Activated naive CD4-positive, alpha-beta T cell treated with anti-CD3 and anti-CD28 coated beads, Interleukin-2, amount 50 U/mL, for 72 hours (primary cell): ENCODE results near the gene SKOR1. TPM values are rescaled to one million over a fixed set of nuclear protein-coding genes. Genes with fewer than 3 reads are reported as not detected.

Source experiments
- ATAC-seq, 2 donors: fragments of 150-1000 bp; cut with Tn5 transposase; 2 replicates each; pipeline ENCODE4 v1.10.0; 2021; ENCODE audit warnings: mild to moderate bottlenecking in 2 of 2, moderate library complexity in 2 of 2
- DNase-seq, 2 donors: peaks; one replicate each; pipeline ENCODE4 v3.0.0; 2021 to 2022; ENCODE audit warnings: low spot score in 2 of 2
- H3K27ac Mint-ChIP-seq, 2 donors: one replicate each; pipeline ENCODE4 v1.8.0; 2022; ENCODE audit warnings: mild to moderate bottlenecking in 2 of 2, mixed read lengths in 2 of 2
- H3K36me3 Mint-ChIP-seq, 2 donors: one replicate each; pipeline ENCODE4 v1.8.0; 2022; ENCODE audit warnings: mixed read lengths in 2 of 2
- H3K9me3 Mint-ChIP-seq, 2 donors: one replicate each; pipeline ENCODE4 v1.8.0; 2022; ENCODE audit warnings: mixed read lengths in 2 of 2
- total RNA-seq, 2 donors: library from RNA; stranded (reverse); gene quantifications; one replicate each; pipeline ENCODE4 v1.2.3, GENCODE V29; 2022

SKOR1 gene
- total RNA-seq, 2 donors from 2014 or later: 0.16 TPM; not detected in 1

DNA sequence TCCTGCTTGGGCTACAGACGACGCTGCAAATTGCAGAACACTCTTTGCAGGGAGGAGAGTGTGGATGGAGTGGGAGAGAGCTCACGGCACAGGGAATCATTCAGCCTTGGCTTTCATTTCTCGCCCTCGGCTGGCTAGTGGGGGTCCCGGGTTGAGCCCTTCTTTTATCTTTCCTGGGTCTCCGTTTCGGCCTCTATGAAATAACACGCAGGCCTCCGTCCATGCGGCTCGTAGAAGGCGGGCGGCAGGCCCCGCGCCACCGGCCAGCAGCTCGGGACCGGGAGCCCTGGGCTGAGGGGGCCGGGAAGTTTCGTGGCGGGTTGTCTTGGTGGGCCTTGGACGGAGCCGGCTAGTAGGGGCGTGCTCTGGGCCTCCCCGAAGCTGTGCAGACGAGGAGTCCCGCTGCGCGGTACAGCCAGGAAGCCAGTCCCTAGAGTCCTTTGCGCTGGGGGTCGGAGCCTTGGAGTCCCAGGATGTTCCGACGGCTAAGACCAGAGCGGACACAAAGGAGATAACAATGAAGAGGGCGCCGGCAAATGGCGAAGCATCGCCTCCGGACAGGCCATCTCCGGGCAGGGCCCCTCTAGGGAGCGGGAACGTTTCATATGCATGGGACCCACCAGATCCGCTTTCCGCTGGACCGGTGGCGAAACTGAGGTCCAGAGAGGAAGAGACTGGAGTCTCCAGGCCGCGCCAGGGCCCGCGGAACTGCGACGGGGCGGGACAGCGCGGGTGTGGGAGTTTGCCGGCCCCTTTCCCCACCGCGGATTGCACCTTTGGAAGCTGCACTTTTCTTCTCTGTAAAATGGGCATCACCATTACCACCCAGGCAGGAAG lies 10.2 kb downstream of the SKOR1 start:
- peak in 1 of 2 donors; percentile 35 for DNase-seq
- peaks cover 0 to 13% of the 10 kb centered on the region in 2 donors for H3K36me3 Mint-ChIP-seq
- H3K27ac Mint-ChIP-seq: no peak overlapping the region
- no peaks in the 10 kb centered on the region for H3K9me3 Mint-ChIP-seq
- no peak for ATAC-seq

DNA sequence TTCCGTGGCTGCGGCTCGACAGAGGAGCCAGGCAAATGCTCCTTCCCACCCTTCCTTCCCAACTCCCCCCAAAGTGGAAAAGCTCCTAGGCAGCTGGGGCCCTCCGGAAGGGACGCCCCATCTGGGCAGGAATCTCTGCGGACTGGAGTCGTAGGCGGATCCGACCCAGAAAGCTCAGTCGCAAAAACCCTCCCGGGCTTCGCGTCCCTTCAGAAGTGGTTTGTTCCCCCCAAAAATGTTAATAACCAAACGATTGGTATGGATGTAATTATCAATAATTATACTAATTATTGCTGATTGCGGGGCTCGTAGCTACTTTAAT lies 10.8 kb downstream of the SKOR1 start:
- ATAC-seq (no peak), DNase-seq (no peak)
- Mint-ChIP-seq H3K9me3 (no peaks in the 10 kb centered on the region), H3K36me3 (peaks cover 0 to 13% of the 10 kb centered on the region in 2 donors), H3K27ac (no peak overlapping the region)

GRCh38 chr15:67836477-67836876 lies 11.2 kb downstream of the SKOR1 start:
- H3K36me3 Mint-ChIP-seq: peaks cover 0 to 13% of the 10 kb centered on the region in 2 donors
- H3K9me3 Mint-ChIP-seq: no peaks in the 10 kb centered on the region
- peak in 1 of 2 donors; percentile 66 for DNase-seq
- ATAC-seq: no peak
- H3K27ac Mint-ChIP-seq: no peak overlapping the region

DNA sequence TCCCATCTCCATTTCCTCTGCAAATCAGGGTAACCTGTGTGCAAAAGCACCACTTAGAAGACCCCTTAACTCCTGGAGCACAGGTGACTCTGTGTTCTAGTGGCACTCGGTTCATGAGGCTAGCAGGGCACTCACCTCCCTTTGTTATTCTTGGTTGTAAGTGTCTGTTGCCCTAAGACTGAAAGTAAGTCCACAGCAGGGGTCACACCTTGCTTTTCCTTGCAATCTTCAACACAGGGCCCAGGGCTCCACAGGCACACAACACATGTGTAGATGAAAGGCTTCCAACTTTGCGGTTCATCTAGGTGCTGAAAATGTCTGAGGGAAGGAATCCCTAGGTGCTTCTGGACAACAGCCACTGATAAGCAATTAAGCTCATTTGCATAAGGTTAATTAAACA lies 11.6 kb downstream of the SKOR1 start:
- peaks cover 0 to 13% of the 10 kb centered on the region in 2 donors for H3K36me3 Mint-ChIP-seq
- DNase-seq: no peak
- ATAC-seq: no peak
- no peak overlapping the region for H3K27ac Mint-ChIP-seq
- H3K9me3 Mint-ChIP-seq: no peaks in the 10 kb centered on the region

GRCh38 chr15:67838789-67839332 lies 13.6 kb downstream of the SKOR1 start:
- Mint-ChIP-seq H3K9me3 (no peaks in the 10 kb centered on the region), H3K27ac (peak overlapping the region in 1 of 2 donors; percentile 98), H3K36me3 (peaks cover 0 to 13% of the 10 kb centered on the region in 2 donors)
- DNase-seq: no peak
- no peak for ATAC-seq

- peak in 1 of 2 donors; percentile 22 for DNase-seq
- Mint-ChIP-seq H3K36me3 (peaks cover 0 to 13% of the 10 kb centered on the region in 2 donors), H3K27ac (peak overlapping the region; percentile 98), H3K9me3 (no peaks in the 10 kb centered on the region)
- ATAC-seq: peak; percentile 23 to 48
Observed at GRCh38 chr15:67839499-67839928, 14.2 kb downstream of the SKOR1 start.

DNA sequence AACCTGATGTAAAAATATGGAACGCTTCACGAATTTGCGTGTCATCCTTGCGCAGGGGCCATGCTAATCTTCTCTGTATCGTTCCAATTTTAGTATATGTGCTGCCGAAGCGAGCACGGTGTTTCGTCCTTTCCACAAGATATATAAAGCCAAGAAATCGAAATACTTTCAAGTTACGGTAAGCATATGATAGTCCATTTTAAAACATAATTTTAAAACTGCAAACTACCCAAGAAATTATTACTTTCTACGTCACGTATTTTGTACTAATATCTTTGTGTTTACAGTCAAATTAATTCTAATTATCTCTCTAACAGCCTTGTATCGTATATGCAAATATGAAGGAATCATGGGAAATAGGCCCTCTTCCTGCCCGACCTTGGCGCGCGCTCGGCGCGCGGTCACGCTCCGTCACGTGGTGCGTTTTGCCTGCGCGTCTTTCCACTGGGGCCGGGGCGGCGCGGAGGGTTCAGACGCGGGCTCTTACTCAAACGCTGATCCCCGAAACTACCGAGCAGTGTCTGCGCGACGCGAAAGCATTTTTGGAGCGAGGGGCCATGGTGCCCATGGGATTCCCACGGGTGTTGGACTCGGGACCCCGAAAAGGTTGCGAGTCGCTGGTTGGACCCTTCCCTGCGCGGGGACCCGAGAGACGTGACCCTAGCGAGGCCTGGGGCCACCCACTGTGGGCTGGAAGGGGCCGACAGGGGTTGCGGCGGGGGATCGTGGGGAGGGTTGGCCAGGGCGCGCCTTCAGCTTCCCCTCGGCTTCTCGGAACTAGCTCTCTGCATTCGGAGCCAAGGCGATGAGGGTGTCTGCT lies 14.8 kb downstream of the SKOR1 start, which contains the start of gene RNU6-1:
RNU6-1 (minus strand) TSS at position 117 of the 820 bp plus-strand sequence.
- H3K9me3 Mint-ChIP-seq: no peaks in the 10 kb centered on the region
- H3K36me3 Mint-ChIP-seq: peaks cover 0 to 9% of the 10 kb centered on the region in 2 donors
- DNase-seq: peak; percentile 94 to 95
- ATAC-seq: peak; percentile 90
- H3K27ac Mint-ChIP-seq: peak within 1 kb of the TSS; percentile 98

DNA sequence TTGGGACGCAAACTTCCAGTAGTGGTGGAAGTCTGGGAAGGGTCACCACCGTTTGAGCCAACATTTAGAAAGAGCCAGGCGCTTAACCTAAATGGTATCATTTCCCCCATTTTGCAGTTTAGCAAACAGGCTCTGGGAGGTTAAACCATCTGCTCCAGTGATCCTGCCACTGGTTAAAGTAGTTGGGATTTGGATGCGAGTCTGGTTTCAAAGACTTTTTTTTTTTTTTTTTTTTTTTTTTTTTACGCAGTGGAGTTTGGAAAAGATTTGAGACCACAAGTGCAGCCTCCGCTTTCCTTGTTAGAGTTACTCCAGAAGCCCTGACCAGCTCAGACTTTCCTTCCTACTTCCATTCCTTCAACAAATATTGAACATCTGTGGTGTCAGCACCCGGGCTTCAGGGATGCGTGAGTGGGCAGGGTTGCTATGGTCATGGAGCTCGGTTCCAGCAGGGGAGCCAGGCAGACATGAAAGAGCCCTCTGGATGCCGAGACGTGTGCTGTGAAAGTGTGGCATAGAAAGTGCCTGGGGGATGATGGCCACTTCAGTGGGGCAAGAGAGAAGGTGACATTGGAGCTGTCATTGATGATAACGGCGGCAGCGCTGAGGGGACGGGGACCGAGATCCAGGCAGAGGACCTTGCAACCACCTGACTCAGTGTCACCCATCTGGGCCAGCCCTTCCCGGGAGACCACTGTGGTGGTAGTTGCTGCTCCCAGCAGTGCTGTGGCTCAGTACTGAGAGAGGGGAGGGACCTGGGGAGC lies 15.6 kb downstream of the SKOR1 start:
- H3K9me3 Mint-ChIP-seq: no peaks in the 10 kb centered on the region
- peak overlapping the region; percentile 98 for H3K27ac Mint-ChIP-seq
- ATAC-seq (peak in 1 of 2 donors; percentile 28), DNase-seq (no peak)
- peaks cover 0 to 7% of the 10 kb centered on the region in 2 donors for H3K36me3 Mint-ChIP-seq

DNA sequence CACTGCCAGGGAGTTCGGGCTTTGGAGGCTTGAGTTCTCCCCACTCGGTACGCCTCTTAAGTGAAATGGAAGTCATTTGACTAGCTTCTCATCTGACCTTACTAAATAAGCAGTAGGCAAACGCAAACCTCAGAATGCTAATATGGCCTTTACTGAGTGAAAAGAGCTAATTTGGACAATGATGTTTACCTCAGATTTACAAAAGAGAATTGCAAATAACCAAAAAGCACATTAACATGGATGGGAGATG lies 16.1 kb downstream of the SKOR1 start:
- DNase-seq (no peak), ATAC-seq (no peak)
- Mint-ChIP-seq H3K27ac (peak overlapping the region in 1 of 2 donors; percentile 98), H3K9me3 (no peaks in the 10 kb centered on the region), H3K36me3 (peaks cover 0 to 7% of the 10 kb centered on the region in 2 donors)

GRCh38 chr15:67843092-67843501 lies 17.8 kb downstream of the SKOR1 start:
- DNase-seq: no peak
- Mint-ChIP-seq H3K36me3 (peaks cover 0 to 7% of the 10 kb centered on the region in 2 donors), H3K9me3 (no peaks in the 10 kb centered on the region), H3K27ac (peak overlapping the region in 1 of 2 donors; percentile 57)
- ATAC-seq: no peak

GRCh38 chr15:67843571-67844387 lies 18.5 kb downstream of the SKOR1 start:
- ATAC-seq: no peak
- no peaks in the 10 kb centered on the region for H3K9me3 Mint-ChIP-seq
- no peak for DNase-seq
- H3K36me3 Mint-ChIP-seq: peaks cover 0 to 7% of the 10 kb centered on the region in 2 donors
- H3K27ac Mint-ChIP-seq: no peak overlapping the region

- no peaks in the 10 kb centered on the region for H3K9me3 Mint-ChIP-seq
- no peaks in the 10 kb centered on the region for H3K36me3 Mint-ChIP-seq
- no peak for ATAC-seq
Observed at GRCh38 chr15:67845974-67846373, 20.7 kb downstream of the SKOR1 start.

DNA sequence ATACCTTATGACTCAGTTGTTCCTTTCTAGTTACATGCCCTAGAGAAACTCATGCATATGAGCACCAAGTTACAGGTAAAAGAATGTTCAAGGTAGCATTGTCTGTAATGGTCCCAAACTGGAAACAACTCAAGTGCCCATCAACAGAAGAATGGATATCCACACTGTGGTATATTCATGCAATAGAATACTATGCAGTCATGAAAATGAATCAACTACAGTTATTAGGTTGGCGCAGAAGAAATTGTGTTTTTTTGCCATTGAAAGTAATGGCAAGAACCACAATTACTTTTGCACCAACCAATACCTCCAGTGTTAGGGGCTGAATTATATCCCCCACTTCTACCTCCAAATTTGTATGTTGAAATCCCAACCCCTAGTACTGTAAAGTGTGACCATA lies 24.2 kb downstream of the SKOR1 start:
- Mint-ChIP-seq H3K36me3 (no peaks in the 10 kb centered on the region), H3K27ac (no peak overlapping the region), H3K9me3 (no peaks in the 10 kb centered on the region)
- DNase-seq: no peak
- no peak for ATAC-seq

More at GRCh38 chr15:67845974-67846373, 20.7 kb downstream of the SKOR1 start:
- no peak for DNase-seq
- no peak overlapping the region for H3K27ac Mint-ChIP-seq

- no peaks in the 10 kb centered on the region for H3K9me3 Mint-ChIP-seq
- no peaks in the 10 kb centered on the region for H3K36me3 Mint-ChIP-seq
- DNase-seq: no peak
- no peak overlapping the region for H3K27ac Mint-ChIP-seq
- no peak for ATAC-seq
Observed at GRCh38 chr15:67850336-67850735, 25.0 kb downstream of the SKOR1 start.

DNA sequence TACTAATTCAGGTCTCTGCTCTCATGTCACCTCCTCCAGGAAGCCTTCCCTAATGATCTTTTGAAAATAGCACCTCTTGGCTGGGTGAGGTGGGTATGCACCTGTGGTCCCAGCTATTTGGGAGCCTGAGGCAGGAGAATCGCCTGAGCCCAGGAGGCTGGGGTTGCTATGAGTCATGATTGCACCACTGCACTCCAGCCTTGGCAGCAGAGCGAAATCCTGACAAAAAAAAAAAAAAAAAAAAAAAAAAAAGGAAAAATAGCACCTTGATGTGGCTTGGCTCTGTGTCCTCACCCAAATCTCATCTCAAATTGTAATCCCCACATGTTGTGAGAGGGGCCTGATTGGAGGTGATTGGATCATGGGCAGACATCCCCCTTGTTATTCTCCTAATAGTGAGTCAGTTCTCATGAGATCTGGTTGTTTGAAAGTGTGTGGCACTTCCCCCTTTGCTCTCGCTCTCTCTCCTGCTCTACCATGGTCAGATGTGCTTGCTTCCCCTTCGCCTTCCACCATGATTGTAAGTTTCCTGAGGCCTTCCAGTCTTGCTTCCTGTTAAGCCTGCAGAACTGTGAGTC lies 25.8 kb downstream of the SKOR1 start:
- Mint-ChIP-seq H3K27ac (no peak overlapping the region), H3K36me3 (no peaks in the 10 kb centered on the region), H3K9me3 (no peaks in the 10 kb centered on the region)
- no peak for DNase-seq
- peak in 1 of 2 donors; percentile 54 for ATAC-seq
